GM18498 (cell line): ENCODE results near the gene NFS1.

ENCODE experiments used
- ATAC-seq: cut with Tn5 transposase; IDR thresholded peaks from one replicate; pipeline ENCODE4 v1.9.1; 2021; ENCODE audit warnings: mild to moderate bottlenecking, moderate library complexity; ENCODE audit not compliant: unreplicated experiment

The NFS1 gene

DNA sequence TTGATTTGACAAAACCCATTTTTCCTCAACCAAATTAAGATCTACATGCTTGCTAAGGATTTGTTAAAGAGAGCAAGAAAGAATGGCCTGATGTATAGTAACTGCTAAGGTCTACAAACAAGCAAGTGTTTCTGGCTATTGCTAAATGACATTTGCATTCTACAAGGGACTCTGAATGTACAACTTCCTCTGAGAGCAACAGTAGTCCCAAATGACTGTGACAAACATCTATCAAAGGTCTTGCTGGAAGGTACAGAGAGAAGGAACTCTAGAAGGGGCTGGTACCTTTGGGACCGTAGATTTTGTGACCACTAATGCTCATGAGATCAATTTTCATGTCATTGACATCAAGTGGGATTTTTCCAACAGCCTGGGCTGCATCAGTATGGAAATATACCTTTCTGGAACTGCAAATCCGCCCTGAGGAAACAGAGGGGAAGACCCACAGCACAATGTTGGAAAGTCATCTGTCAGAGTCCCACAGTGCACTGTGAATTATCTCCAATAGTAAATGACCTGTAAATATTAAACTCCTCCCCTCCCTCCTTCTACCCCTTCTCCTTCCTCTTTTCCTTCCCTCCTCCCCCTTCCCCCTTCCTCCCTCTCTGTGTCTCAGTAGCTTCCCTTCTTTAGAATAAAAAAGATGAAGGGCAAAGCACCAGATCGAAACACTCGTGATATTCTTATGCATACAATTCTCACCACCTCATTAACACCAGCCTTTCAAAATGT lies 18.5 kb downstream of the NFS1 start:
- no peak for ATAC-seq

DNA sequence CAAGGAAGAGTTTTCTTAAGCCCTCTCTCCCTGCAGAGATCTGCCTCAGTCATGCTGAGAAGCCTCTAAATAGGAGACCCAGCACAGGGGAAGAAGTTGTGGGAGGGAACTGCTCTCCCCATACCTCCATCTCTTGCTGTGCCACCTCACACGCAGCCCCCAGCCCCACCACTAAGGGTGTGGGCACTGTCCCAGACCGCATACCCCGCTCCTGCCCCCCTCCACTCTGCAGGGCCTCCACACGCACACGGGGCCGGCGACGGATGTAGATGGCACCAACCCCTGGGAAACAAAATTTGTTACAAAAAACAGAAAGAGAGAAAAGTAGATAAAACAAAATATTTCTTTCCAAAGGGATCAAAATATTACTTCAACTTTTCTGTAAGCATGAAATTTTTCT lies 24.2 kb downstream of the NFS1 start:
- ATAC-seq = no peak

- no peak for ATAC-seq
These were observed 25.3 kb downstream of the NFS1 start for GRCh38 chr20:35673884-35674283.

- ATAC-seq = no peak
These were observed 29.5 kb downstream of the NFS1 start for GRCh38 chr20:35669681-35670080.

DNA sequence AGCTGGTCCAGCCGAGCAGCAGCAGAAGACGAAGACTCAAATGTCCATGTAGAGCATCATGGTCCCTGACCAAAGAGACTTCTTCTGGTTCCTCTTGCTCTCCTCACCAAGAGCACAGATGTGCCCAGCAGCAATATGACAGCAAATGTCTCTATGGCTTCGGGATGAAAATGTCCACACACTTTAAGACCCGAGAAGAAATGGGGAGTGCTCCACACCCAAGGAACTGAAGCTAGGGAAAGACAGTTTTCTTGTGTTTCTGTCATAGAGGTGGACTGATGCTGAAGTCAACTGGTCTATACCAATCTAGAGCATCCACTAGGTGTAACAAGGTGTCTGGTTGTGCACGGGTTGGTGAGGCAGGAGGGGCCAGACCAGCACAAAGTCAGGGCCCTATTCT lies 29.9 kb downstream of the NFS1 start:
- ATAC-seq = no peak

- no peak for ATAC-seq
These were observed 33.2 kb downstream of the NFS1 start for GRCh38 chr20:35665949-35666288.

DNA sequence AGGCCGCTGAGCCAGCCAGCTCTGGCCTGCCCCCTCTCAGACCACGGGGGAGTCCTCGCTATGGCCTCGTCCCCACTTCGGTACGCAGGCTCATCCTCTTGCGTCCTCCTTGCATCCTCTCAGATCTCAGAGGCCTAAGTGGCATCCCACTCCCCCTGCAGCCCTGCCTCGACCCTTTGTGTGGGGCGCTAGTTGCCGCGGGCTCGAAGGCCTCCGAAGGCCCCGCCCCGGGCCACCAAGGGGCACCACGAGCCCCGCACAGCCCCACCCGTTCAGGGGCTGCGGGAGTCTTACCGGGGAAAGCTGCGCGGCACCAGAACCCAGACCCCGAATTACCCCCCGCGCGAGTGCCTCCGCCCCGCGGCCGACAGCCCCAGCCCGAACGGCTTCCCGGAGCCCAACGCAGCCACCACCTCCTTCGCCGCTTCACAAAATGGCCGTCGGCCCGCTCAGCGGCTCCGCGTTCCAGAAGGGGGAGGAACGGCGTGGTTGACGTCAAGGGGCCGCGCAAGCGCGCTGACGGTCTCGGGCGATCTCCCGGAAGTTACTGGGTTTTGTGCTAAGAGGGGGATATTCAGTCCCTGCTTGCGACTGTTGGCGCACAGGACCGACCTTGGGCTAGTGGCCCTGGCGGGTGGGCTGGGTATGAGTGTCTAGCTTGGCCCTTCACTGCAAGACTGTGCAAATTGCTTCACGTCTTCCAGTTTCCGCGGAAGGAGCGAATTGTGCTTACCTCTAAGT lies 34.5 kb downstream of the NFS1 start, which contains the start of the genes CPNE1 and RBM12:
Gene CPNE1, minus strand, starts transcription at position 435 of the 741 bp plus-strand sequence. CDS start 31,977 bp downstream, outside the sequence.
Gene RBM12, minus strand, starts transcription at position 435 of the 741 bp plus-strand sequence. CDS start 9,578 bp downstream, outside the sequence.
- peak; percentile 70 for ATAC-seq

DNA sequence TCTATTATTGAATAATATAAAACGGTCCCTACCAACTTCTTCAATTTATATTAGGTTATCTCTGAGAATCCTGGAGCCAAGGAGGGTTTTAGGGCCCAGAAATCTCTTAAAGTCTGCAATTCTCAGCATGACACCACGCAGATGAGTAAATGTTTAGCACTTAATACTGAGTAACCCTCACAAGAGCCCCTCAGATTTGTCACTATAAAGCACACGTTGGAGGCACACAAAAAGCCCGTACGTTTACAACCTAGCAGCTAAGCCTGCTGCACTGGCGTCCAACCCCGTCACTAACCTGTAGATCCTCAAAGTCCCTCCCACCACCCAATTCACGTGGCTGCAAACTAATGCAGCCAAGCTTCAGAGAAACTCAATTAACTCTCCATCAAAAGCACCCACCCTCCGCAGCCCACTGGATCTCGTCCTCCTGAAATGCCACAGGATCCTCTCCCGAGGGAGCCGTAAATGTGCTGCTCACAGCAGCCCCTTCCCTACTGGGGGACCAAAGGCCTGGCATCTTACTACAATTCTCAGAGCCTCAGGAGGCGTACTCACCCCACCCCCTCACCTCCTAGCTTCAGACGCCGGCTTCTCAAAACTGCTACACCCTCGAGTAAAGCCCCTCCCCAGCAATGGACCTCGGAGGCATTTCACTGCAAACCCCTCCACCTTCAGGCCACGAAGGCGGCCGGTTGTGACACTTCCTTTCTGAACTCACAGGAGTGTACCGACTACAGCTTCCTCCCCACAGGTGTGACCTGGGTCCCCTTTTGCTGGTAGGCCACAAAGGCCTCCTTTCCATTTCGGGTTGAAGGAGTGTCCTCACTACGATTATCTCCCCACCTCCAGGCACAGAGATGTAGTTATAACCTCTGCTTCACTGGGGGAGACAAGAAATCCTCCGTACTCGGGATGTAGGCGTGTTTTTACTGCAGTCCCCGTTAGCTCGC lies 35.4 kb downstream of the NFS1 start:
- ATAC-seq = peak; percentile 43

GRCh38 chr20:35662551-35662950 lies 36.6 kb downstream of the NFS1 start:
- no peak for ATAC-seq

DNA sequence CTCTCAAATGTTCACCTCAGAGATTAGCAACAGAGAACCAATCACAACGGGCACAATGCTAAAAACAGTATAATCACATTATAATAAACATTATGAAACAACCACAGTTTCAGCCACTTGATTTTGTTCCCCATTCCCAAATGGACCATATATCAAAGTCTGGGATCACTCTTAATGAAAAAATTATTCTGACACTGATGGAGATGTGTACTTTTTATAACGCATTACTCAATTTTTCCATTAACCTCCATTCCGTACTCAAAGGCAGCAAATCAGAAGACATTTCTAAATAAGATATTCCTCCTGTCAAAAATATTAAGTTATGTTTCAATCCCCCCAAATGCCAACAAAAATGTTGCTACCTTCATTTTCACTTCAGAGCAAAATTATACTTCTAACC lies 37.2 kb downstream of the NFS1 start:
- ATAC-seq = no peak

GRCh38 chr20:35661053-35661452 lies 38.1 kb downstream of the NFS1 start:
- no peak for ATAC-seq

- ATAC-seq = no peak
These were observed 38.8 kb downstream of the NFS1 start for GRCh38 chr20:35660122-35660937.

- no peak for ATAC-seq
These were observed 41.9 kb downstream of the NFS1 start for GRCh38 chr20:35657271-35657670.

- ATAC-seq = no peak
These were observed 44.7 kb downstream of the NFS1 start for GRCh38 chr20:35654415-35654814.

GRCh38 chr20:35653893-35654292 lies 45.3 kb downstream of the NFS1 start:
- no peak for ATAC-seq

- no peak for ATAC-seq
These were observed 45.8 kb downstream of the NFS1 start for GRCh38 chr20:35653430-35653734.

DNA sequence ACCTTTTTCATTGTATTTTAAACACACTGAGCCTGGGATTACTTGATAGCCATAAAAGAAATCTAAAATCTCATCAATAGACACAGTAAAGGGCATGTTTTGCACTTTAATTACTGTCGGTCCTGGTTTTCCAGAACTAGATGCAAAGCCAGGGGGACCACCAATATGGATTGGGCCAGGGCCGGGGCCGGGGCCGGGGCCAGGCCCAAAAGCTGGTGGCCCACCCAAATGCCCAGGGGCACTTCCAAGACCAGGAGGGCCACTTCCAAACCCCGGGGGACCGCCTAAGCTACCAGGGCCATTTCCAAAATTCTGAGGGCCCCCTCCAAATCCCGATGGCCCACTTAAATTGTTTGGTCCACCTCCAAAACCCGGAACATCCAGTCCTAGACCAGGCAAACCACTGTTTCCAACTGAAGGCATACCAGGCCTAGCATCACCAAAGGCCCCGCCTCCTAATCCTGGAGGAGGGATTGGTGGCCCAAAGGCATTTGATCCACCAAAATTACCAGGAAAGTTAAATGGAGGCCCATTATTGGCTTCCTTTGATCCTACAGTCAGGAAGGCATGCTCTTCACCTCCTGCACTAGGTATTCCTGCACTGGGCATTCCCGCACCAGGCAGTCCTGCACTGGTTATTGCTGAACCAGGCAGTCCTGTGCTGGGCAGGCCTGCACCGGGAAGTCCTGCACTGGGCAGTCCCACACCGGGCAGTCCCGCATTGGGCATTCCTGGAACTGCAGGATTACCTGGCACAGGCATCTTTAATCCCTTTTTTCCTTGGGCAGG lies 46.3 kb downstream of the NFS1 start:
- no peak for ATAC-seq

GRCh38 chr20:35651958-35652357 lies 47.2 kb downstream of the NFS1 start:
- ATAC-seq = no peak

DNA sequence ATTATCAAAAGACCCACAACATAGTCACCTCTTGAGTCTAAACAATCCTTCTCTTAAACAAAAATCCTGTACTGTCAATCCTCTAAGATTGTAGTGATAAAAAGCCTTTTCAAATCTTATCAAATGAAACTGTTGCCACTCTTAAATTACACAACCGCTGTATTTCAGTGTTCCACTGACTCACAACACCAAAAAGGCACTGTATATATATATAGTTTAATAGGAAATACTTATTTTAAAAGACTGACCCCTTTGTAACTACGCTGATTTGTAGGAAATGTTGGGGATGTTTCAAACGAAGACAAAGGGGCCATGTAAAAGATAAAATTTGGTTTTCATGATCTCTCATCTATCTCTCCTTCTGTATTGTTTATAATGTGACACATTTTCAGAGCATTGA lies 48.5 kb downstream of the NFS1 start:
- ATAC-seq = no peak

DNA sequence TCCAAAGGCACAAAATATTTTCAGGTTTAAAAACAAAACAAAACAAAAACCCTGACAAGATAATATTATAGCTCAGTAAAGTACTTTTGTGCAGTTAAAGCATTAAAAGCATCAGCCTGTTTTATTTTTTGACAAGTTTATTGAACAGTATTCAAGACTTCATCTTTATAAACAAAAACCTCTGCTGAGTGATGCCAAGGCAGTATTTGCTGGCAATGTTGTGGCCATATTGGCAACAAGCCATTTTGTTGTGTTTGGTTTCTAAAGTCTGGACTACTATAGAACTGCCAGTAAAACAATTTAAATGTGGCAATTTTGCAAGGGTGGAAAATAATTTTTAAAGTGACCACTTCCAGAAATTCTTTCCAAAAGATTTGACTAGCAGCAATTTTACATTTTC lies 50.3 kb downstream of the NFS1 start:
- no peak for ATAC-seq
